ENCODE data around the gene MON1B. TPM values are rescaled to one million over a fixed set of nuclear protein-coding genes. Genes with fewer than 3 reads are reported as not detected.
"Not testable (repeated sequence)": the region's sequence is repeated elsewhere in the genome, so short reads cannot be mapped to it uniquely, and the experiment has no call there.

Gene MON1B
- total RNA-seq, 1 donor from 2014 or later, result 11.4 TPM

GRCh38 chr16:77242471-77242870 lies 51.5 kb downstream of the MON1B start:
- DNase-seq (ENCODE audit: low read depth, low spot score), result not testable (repeated sequence)

GRCh38 chr16:77246150-77246549 lies 55.2 kb downstream of the MON1B start:
- DNase-seq (ENCODE audit: low read depth, low spot score), result no peak

DNA sequence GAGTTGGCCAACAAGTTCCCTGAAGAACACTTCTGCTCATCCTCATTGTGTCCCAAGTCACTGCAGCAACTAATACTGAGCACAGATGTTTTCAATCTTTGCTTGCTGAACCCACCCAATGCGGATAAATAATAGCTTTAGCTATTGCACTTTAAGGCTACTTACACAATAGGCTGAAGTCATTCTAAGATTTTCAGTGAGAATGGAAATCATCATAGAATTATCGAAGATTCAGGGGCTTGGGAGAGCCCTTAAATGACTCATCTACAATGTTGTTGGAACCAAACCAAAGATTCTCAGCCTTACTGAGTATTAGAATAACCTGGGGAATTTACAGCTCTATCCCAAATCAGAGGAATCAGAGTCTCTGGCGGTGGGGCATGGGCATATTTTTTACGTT lies 59.4 kb downstream of the MON1B start:
- no peak for DNase-seq (ENCODE audit: low read depth, low spot score)

Other genes starting within 250 kb of the MON1B start
- 1.9 and 2.8 TPM in 2 replicates for gene SYCE1L, start 8.2 kb downstream of the MON1B start, total RNA-seq
- 5.5 and 51.9 TPM in 2 replicates for gene ADAMTS18, start 243.8 kb downstream of the MON1B start, total RNA-seq

All from pulmonary artery endothelial cell (primary cell).